IMR-90 (cell line): ENCODE measurements around the gene MALL. TPM values are rescaled to one million over a fixed set of nuclear protein-coding genes. Genes with fewer than 3 reads are reported as not detected.

ENCODE experiments used
- ATAC-seq: fragments of 200-7000 bp; cut with Tn5 transposase; 2 replicates; pipeline ENCODE4 v1.9.1; 2020; ENCODE audit warnings: low read depth, mild to moderate bottlenecking, moderate library complexity
- BruUV-seq: library from RNA; stranded (reverse); fragments of 400-500 nt; replicated peaks from 2 replicates; lab custom pipeline; 2021; lab: Mats Ljungman, UMichigan
- CTCF ChIA-PET: fragments of 300-600 bp; formaldehyde crosslinking; extraction: SDS; loops from one replicate; lab custom pipeline; 2021; ENCODE audit warnings: antibody characterized with exemption; lab: Yijun Ruan, JAX
- POLR2A ChIA-PET: fragments of 300-600 bp; sonication (Branson Sonifier 250); formaldehyde crosslinking; loops from one replicate; lab custom pipeline; 2022; ENCODE audit warnings: antibody characterized with exemption; ENCODE audit not compliant: unreplicated experiment; lab: Charles Lee
- DNase-seq: peaks from one replicate; pipeline ENCODE4 v3.0.0; 2013
- H2AFZ ChIP-seq: replicated peaks from 2 replicates; pipeline ENCODE3; 2013; ENCODE audit warnings: low read length, mild to moderate bottlenecking; ENCODE audit not compliant: poor library complexity
- H2AK5ac ChIP-seq: 2 replicates; pipeline ENCODE4 v1.6.1; 2013; ENCODE audit warnings: low read depth, low read length, inconsistent platforms
- H2AK9ac ChIP-seq: replicated peaks from 2 replicates; pipeline ENCODE3; 2013; ENCODE audit warnings: mild to moderate bottlenecking, low read depth, low read length, moderate library complexity; ENCODE audit not compliant: poor library complexity
- H2BK120ac ChIP-seq: 2 replicates; pipeline ENCODE4 v1.6.1; 2013; ENCODE audit warnings: low read depth, low read length, inconsistent platforms
- H2BK15ac ChIP-seq: 3 replicates; pipeline ENCODE4 v1.6.1; 2013; ENCODE audit warnings: low read depth, low read length, inconsistent platforms
- H2BK20ac ChIP-seq: 2 replicates; pipeline ENCODE4 v1.6.1; 2013; ENCODE audit warnings: low read depth, mild to moderate bottlenecking, inconsistent platforms, low read length, moderate library complexity
- H2BK5ac ChIP-seq: 2 replicates; pipeline ENCODE4 v1.6.1; 2013; ENCODE audit warnings: mild to moderate bottlenecking, low read depth, low read length, inconsistent platforms; ENCODE audit not compliant: poor library complexity, severe bottlenecking
- H3K14ac ChIP-seq: replicated peaks from 2 replicates; pipeline ENCODE4 v1.6.1; 2013; ENCODE audit warnings: low read depth, low read length, inconsistent platforms
- H3K18ac ChIP-seq: 2 replicates; pipeline ENCODE4 v1.6.1; 2013; ENCODE audit warnings: low read depth, low read length, control low read depth
- H3K23ac ChIP-seq: 2 replicates; pipeline ENCODE4 v1.6.1; 2013; ENCODE audit warnings: low read depth, low read length, inconsistent platforms
- H3K27ac ChIP-seq: 2 replicates; pipeline ENCODE4 v1.5.1; 2013; ENCODE audit warnings: mild to moderate bottlenecking, control low read depth, low read length; ENCODE audit not compliant: insufficient read depth
- H3K27me3 ChIP-seq: 2 replicates; pipeline ENCODE4 v1.6.1; 2013; ENCODE audit warnings: low read length; ENCODE audit not compliant: control insufficient read depth, insufficient read depth
- H3K36me3 ChIP-seq: 2 replicates; pipeline ENCODE4 v1.6.1; 2013; ENCODE audit warnings: low read length, mixed read lengths; ENCODE audit not compliant: control insufficient read depth, insufficient read depth
- H3K4ac ChIP-seq: 2 replicates; pipeline ENCODE4 v1.6.1; 2013; ENCODE audit warnings: low read depth, low read length, inconsistent platforms
- H3K4me1 ChIP-seq: 2 replicates; pipeline ENCODE4 v1.6.1; 2013; ENCODE audit warnings: low read length, mixed read lengths; ENCODE audit not compliant: control insufficient read depth, insufficient read depth
- H3K4me2 ChIP-seq: 2 replicates; pipeline ENCODE4 v1.6.1; 2013; ENCODE audit warnings: low read depth, mild to moderate bottlenecking, control low read depth, low read length, moderate library complexity
- H3K4me3 ChIP-seq: 2 replicates; pipeline ENCODE4 v1.5.1; 2013; ENCODE audit warnings: low read depth, mild to moderate bottlenecking, control low read depth, low read length, moderate library complexity; ENCODE audit not compliant: insufficient read depth
- H3K56ac ChIP-seq: 2 replicates; pipeline ENCODE4 v1.6.1; 2013; ENCODE audit warnings: low read length, inconsistent platforms; ENCODE audit not compliant: insufficient read depth; ENCODE audit errors: extremely low read depth
- H3K79me1 ChIP-seq, 2 experiments: 2 replicates each; pipeline ENCODE4 v1.6.1; 2013; ENCODE audit warnings: low read length in 2 of 2, inconsistent platforms in 1 of 2, low read depth in 1 of 2
- H3K9ac ChIP-seq: 2 replicates; pipeline ENCODE4 v1.6.1; 2013; ENCODE audit warnings: low read depth, low read length, control low read depth
- H3K9me1 ChIP-seq: 2 replicates; pipeline ENCODE4 v1.6.1; 2013; ENCODE audit warnings: low read length, inconsistent platforms; ENCODE audit not compliant: insufficient read depth
- H3K9me3 ChIP-seq: 2 replicates; pipeline ENCODE4 v1.6.1; 2013; ENCODE audit warnings: low read length; ENCODE audit not compliant: control insufficient read depth, insufficient read depth
- H4K20me1 ChIP-seq: 2 replicates; pipeline ENCODE4 v1.6.1; 2013; ENCODE audit warnings: low read length, inconsistent platforms; ENCODE audit not compliant: insufficient read depth
- H4K5ac ChIP-seq: 2 replicates; pipeline ENCODE4 v1.6.1; 2013; ENCODE audit warnings: mild to moderate bottlenecking, low read depth, low read length, control low read depth
- H4K8ac ChIP-seq, 2 experiments: 2 replicates each; pipeline ENCODE4 v1.6.1; 2013; ENCODE audit warnings: low read depth in 2 of 2, low read length in 2 of 2, control low read depth in 1 of 2, inconsistent platforms in 1 of 2
- H4K91ac ChIP-seq: 2 replicates; pipeline ENCODE4 v1.6.1; 2013; ENCODE audit warnings: low read depth, low read length, inconsistent platforms; ENCODE audit not compliant: insufficient read depth
- BHLHE40 ChIP-seq: fragments of 150-350 bp; IDR thresholded peaks from 2 replicates; pipeline ENCODE4 v1.6.1; 2016; ENCODE audit warnings: mild to moderate bottlenecking, low read depth, low read length
- CEBPB ChIP-seq: IDR thresholded peaks from 2 replicates; pipeline ENCODE4 v1.6.1; 2012; ENCODE audit warnings: low read depth, low read length, improper control_type of control experiment
- CHD1 ChIP-seq: IDR thresholded peaks from 2 replicates; pipeline ENCODE4 v1.6.1; 2012; ENCODE audit warnings: low read depth, low read length, improper control_type of control experiment
- CTCF ChIP-seq: conservative IDR thresholded peaks from 2 replicates; pipeline ENCODE4 v1.5.1; 2012; ENCODE audit warnings: mild to moderate bottlenecking, low read depth, low read length, improper control_type of control experiment
- ELK1 ChIP-seq: fragments of 150-350 bp; IDR thresholded peaks from 2 replicates; pipeline ENCODE4 v1.6.1; 2016; ENCODE audit warnings: low read depth, mild to moderate bottlenecking, low read length, moderate library complexity, borderline replicate concordance
- FOS ChIP-seq: fragments of 150-350 bp; IDR thresholded peaks from 2 replicates; pipeline ENCODE4 v1.6.1; 2016; ENCODE audit warnings: low read depth, low read length
- MAFK ChIP-seq: IDR thresholded peaks from 2 replicates; pipeline ENCODE4 v1.6.1; 2012; ENCODE audit warnings: low read depth, low read length, improper control_type of control experiment
- MXI1 ChIP-seq: IDR thresholded peaks from 2 replicates; pipeline ENCODE4 v1.6.1; 2012; ENCODE audit warnings: low read depth, mild to moderate bottlenecking, low read length, moderate library complexity, borderline replicate concordance
- POLR2A ChIP-seq: IDR thresholded peaks from 2 replicates; pipeline ENCODE4 v1.6.1; 2012; ENCODE audit warnings: mild to moderate bottlenecking, low read depth, low read length
- RAD21 ChIP-seq: IDR thresholded peaks from 2 replicates; pipeline ENCODE4 v1.6.1; 2012; ENCODE audit warnings: low read length, improper control_type of control experiment
- RCOR1 ChIP-seq: IDR thresholded peaks from 2 replicates; pipeline ENCODE4 v1.6.1; 2012; ENCODE audit warnings: mild to moderate bottlenecking, low read length, improper control_type of control experiment; ENCODE audit not compliant: insufficient replicate concordance
- WGBS, 2 experiments: methylation state at CpG; one replicate each; pipeline versions ENCODE4 v1.1.5 to v1.1.7; 2013; ENCODE audit warnings: missing lambda C conversion rate in 2 of 2; ENCODE audit not compliant: insufficient read length in 1 of 2; ENCODE audit errors: extremely low coverage in 2 of 2; 5-methylcytosine and 5-hydroxymethylcytosine counted together
- dilution Hi-C: fragments of 300-500 bp; cut with HindIII; formaldehyde crosslinking; loops from one replicate; pipeline ENCODE4 v1.14.3; 2018; ENCODE audit warnings: low sequenced_read_pairs; ENCODE audit not compliant: unreplicated experiment
- in situ Hi-C: fragments of 300-500 bp; cut with MboI; formaldehyde crosslinking; loops from 3 replicates; pipeline ENCODE4 v1.14.3; 2019; ENCODE audit warnings: low sequenced_read_pairs, inconsistent platforms, mixed read lengths
- intact Hi-C: fragments of 100-400 bp; cut with micrococcal nuclease; formaldehyde crosslinking; loops from 2 replicates; pipeline ENCODE4 v1.10.0; 2022
- polyA plus RNA-seq, 3 experiments: library from polyadenylated mRNA; depleted of rRNA; stranded (reverse); fragments of >200 nt; gene quantifications; 2 replicates each; pipeline ENCODE4 v1.2.3, GENCODE V29; 2012; ENCODE audit warnings: low replicate concordance in 1 of 3
- total RNA-seq: library from RNA; depleted of rRNA; stranded (reverse); fragments of >200 nt; gene quantifications from 2 replicates; pipeline ENCODE4 v1.2.3, GENCODE V29; 2012

The MALL gene
- total and polyA plus RNA-seq, 2 of the 4 experiments (the other 2 are of a cell fraction), result 1.6 TPM

- Histone ChIP-seq H4K5ac (no peak overlapping the region; the same call in 1 of the 2 replicates), H2BK120ac (peak overlapping the region; percentile 100)
Measured at GRCh38 chr2:110099471-110100225, 16.0 kb downstream of the MALL start.

More at GRCh38 chr2:110099471-110100225, 16.0 kb downstream of the MALL start:
- ChIA-PET POLR2A (interaction anchor here (0.6 kb wide), 1 partner anchor 1398 kb away, joined by 3 read pairs; no protein-coding TSS in a partner anchor), CTCF (no interaction called here)
- peak overlapping the region; percentile 84; the same call in 2 of the 3 replicates for H2BK15ac ChIP-seq
- peak overlapping the region; percentile 99 for H4K91ac ChIP-seq
- peak overlapping the region; percentile 98 for H2BK5ac ChIP-seq
- H2BK20ac ChIP-seq, result peak overlapping the region; percentile 99
- no peaks in the 10 kb centered on the region for H3K9me3 ChIP-seq
- no peak for ATAC-seq
- DNase-seq, result no peak
- H3K4ac ChIP-seq, result peak overlapping the region; percentile 99
- H3K27me3 ChIP-seq, result no peaks in the 10 kb centered on the region
- peaks cover 17% of the 10 kb centered on the region for H3K4me1 ChIP-seq
- no peak overlapping the region for H3K23ac ChIP-seq
- H3K79me1 ChIP-seq, result peaks cover 0 to 4% of the 10 kb centered on the region in 2 experiments; a peak in 1 of 4 replicates
- dilution Hi-C loops (no loop called here), intact Hi-C loops (no loop called here), in situ Hi-C loops (no loop called here)
- H2AFZ ChIP-seq, result no peak overlapping the region
- H3K36me3 ChIP-seq, result no peaks in the 10 kb centered on the region
- H3K9ac ChIP-seq, result no peak overlapping the region
- H4K20me1 ChIP-seq, result no peaks in the 10 kb centered on the region
- H3K18ac ChIP-seq, result no peak overlapping the region
- H3K56ac ChIP-seq, result no peak overlapping the region
- no peak overlapping the region for H3K4me3 ChIP-seq
- no peak overlapping the region for H3K4me2 ChIP-seq
- H2AK5ac ChIP-seq, result peak overlapping the region; percentile 99
- peaks cover 26% of the 10 kb centered on the region for H3K9me1 ChIP-seq
- BruUV-seq, result no TSS peak
- TF ChIP-seq RAD21, result no peak
- no peak for TF ChIP-seq MAFK
- TF ChIP-seq FOS, result no peak
- TF ChIP-seq CHD1, result no peak
- no peak for TF ChIP-seq RCOR1
- TF ChIP-seq CEBPB, result no peak
- no peak for TF ChIP-seq MXI1
- no peak for TF ChIP-seq ELK1
- no peak for TF ChIP-seq CTCF
- no peak for TF ChIP-seq BHLHE40
- TF ChIP-seq POLR2A, result no peak
- WGBS, 2 experiments, result 96% methylated on average over 3 of the region's 10 CpGs; no CpG with 5 or more reads in 1 of the 2 experiments
- no peak overlapping the region for H3K27ac ChIP-seq
- peak overlapping the region; percentile 76 for H3K14ac ChIP-seq
- no peak overlapping the region for H2AK9ac ChIP-seq
- peak overlapping the region in 1 of 2 experiments; percentile 98; a peak in 3 of 4 replicates for H4K8ac ChIP-seq
